HG02981 (cell line): Measurements from ENCODE around the gene FUT8.
"Not testable (repeated sequence)": the region's sequence is repeated elsewhere in the genome, so short reads cannot be mapped to it uniquely, and the experiment has no call there.

Source experiments
- ATAC-seq: cut with Tn5 transposase; IDR thresholded peaks from one replicate; pipeline ENCODE4 v1.9.1; 2021; ENCODE audit warnings: mild to moderate bottlenecking, moderate library complexity; ENCODE audit not compliant: unreplicated experiment

FUT8 gene

GRCh38 chr14:65415613-65416012 lies 3.1 kb downstream of the FUT8 start:
- no peak for ATAC-seq

- no peak for ATAC-seq
These were observed 7.2 kb downstream of the FUT8 start for GRCh38 chr14:65419593-65420252.

DNA sequence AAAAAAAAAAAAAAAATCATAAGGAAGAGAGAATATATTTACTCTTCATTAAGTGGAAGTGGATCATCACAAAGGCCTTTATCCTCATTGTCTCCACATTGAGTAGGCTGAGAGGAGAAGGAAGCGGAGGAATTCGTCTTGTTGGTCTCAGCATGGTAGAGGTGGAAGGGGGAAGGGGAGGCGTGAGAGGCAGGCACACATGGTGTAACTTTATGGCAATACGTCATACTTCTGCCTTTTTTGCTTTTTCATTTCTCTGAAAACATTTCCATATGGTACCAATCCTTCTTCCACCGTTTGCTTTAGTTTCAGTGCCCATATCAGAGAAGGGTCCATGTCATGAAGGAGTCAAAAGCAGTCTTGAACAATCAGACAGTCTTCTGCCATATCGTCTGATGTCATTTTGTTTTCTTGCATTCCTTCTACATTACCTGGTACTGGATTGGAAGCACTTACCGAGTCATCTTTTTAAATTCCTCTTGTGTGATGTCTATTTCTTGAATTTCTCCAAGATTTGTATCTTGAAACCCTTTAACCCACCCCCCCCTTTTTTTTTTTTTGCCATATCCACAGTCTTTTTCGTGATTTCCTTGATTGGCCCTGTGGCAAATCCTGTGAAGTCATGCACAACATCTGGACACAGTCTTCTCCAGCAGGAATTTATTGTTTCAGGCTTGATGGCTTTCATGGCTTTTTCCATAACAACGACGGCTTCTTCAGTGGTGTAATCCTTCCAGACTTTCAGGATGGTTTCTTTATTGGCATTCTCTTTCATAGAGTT lies 8.9 kb downstream of the FUT8 start:
- ATAC-seq = no peak

DNA sequence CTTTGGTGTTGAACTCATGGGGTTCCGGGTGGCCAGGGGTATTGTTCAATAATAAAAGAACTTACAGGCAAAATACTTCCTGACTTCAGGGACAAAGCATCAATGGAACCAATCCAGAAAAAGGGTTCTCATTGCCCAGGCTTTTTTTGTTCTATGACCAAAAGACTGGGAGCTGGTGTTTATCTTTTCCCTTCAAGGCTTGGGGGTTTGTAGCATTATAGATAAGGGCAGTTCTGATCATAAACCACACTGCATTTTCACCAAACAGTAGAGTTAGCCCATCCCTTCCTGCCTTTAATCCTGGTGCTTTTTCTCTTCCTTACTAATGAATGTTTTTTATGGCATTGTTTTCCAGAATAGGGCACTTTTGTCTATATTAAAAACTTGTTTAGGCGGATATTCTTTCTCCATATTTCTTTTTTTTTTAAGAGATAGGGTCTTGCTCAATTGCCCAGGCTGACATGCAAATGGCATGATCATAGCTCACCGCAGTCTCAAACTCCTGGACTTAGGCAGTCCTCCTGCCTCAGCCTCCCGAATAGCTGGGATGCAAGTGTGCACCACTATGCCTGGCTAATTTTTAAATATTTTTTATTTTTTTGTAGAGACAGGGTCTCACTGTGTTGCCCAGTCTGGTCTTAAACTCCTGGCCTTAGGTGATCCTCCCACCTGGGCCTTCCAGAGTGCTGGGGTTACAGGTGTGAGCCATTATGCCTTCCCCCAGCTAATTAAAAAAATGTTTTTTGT lies 9.7 kb downstream of the FUT8 start:
- no peak for ATAC-seq

DNA sequence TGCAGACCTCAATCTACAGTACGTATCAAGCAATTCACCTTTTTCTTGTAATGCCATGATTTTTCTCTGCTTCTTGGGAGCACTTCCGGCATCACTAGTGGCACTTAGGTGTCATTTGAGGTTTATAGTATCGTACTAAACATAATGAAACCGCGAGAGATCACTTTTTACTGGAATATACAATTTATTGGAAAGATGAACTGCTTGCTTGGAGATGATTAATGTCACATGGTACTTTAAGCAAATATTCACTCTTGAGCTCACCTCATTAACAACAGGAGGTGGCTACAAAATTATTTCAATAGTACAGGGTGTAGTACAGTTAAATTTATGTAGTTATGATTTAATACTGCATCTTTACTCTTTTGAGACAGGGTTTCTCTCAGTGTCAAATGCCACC lies 11.5 kb downstream of the FUT8 start:
- ATAC-seq = no peak

DNA sequence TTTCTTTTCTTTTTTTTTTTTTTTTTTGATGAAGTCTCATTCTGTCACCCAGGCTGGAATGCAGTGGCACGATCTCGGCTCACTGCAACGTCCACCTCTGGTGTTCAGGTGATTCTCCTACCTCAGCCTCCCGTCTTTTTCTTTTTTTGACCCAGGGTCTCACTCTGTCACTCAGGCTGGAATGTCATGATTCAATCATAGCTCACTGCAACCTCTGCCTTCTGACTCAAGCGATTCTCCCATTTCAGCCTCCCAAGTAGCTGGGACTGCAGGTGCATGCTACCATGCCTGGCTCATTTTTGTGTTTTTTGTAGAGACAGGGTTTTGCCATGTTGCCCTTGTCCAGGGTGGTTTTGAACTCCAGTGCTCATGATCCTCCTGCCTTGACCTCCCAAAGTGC lies 12.0 kb downstream of the FUT8 start:
- ATAC-seq = no peak

DNA sequence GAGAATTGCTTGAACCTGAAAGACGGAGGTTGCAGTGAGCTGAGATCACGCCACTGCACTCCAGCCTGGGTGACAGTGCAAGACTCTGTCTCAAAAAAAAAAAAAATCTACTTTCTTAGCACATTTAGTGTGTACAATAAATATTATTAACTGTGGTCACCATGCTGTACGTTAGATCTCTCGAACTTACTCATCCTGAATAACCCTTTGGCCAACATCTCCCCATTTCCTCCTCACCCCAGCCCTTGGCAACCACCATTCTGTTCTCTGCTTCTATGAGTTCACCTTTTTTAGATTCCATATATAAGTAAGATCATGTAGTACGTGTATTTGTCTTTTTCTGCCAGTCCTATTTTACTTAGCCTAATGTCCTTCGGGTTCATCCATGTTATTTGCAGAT lies 13.4 kb downstream of the FUT8 start:
- ATAC-seq = no peak

DNA sequence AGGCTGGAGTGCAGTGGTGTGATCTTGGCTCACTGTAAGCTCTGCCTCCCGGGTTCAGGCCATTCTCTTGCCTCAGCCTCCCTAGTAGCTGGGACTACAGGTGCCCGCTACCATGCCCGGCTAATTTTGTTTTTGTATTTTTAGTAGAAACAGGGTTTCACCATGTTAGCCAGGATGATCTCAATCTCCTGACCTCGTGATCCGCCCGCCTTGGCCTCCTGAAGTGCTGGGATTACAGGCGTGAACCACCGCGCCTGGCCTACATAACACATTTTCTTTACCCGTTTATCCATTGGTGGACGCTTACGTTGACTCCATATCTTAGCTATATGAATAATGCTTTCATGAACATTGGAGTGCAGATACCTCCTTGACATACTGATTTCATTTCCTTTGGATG lies 14.4 kb downstream of the FUT8 start:
- not testable (repeated sequence) for ATAC-seq

DNA sequence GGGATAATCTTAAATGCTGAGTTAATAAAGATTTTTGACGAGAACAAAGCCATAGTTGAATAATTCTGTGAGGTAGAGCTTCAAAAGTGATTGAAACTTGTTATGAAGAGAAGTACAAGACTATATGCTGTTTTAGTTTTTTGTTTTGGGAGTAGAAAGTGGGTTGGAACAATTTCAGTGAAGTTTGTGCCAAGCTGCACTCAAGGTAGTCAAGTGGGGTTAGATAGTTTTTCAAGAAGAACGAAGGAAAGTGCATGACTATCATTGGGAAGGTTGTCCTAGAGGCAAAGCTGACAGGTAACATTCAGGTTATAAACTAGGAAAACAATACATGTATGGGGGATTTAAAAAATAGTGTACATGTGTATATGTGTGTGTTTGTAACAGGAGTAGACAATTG lies 16.2 kb downstream of the FUT8 start:
- no peak for ATAC-seq

DNA sequence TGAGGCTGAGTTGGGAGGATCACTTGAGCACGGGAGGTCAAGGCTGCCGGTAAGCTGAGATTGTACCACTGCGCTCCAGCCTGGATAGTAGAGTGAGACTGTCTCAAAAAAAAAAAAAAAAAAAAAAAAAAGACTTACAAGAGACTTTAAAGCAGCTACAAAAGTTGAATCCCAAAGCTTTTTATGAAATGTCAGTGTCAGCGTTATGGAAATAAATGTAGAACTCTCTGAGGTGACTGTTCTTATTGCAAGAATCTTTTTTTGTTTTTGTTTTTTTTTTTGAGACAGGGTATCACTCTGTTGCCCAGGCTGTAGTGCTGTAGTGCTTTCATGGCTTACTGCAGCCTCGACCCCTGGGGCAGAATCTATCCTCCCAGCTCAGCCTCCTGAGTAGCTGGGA lies 17.2 kb downstream of the FUT8 start:
- no peak for ATAC-seq

- no peak for ATAC-seq
These were observed 18.7 kb downstream of the FUT8 start for GRCh38 chr14:65431245-65431644.

DNA sequence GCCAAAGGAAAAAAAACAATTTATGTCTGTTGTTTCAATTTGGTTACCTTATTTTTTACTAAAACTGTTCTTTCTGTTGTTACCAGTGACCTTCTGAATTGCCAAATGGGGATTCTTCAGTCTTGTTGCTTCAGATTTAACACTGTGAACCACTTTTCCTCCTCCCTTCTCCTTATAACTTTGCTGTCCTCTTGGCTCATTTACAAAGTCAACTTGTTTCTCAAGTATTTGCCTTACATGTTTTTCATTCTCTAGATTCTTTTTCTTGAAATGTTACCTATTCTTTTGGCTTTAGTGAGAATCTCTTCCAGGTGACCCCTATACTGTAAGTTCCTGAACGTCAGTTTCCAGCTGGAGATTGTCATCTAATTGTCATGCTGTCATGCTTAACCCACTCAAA lies 19.4 kb downstream of the FUT8 start:
- no peak for ATAC-seq

GRCh38 chr14:65432361-65432948 lies 19.9 kb downstream of the FUT8 start:
- no peak for ATAC-seq

GRCh38 chr14:65433157-65433556 lies 20.6 kb downstream of the FUT8 start:
- no peak for ATAC-seq

DNA sequence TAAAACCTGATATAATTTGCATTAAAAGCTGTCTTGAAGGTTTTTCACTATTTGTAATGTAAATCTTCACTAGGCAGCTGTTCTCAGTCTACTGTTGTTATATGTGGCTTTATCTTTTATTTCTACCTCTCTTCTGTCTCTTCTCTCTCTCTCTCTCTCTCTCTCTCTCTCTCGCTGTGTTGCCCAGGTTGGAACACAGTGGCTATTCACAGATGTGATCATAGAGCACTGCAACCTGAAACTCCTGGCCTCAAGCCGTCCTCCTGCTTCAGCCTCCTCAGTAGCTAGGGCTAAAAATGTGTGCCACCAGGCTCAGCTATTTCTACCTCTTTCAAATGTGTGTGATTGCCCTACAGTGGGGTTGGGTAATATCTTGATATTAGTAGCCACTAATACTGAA lies 21.1 kb downstream of the FUT8 start:
- no peak for ATAC-seq

DNA sequence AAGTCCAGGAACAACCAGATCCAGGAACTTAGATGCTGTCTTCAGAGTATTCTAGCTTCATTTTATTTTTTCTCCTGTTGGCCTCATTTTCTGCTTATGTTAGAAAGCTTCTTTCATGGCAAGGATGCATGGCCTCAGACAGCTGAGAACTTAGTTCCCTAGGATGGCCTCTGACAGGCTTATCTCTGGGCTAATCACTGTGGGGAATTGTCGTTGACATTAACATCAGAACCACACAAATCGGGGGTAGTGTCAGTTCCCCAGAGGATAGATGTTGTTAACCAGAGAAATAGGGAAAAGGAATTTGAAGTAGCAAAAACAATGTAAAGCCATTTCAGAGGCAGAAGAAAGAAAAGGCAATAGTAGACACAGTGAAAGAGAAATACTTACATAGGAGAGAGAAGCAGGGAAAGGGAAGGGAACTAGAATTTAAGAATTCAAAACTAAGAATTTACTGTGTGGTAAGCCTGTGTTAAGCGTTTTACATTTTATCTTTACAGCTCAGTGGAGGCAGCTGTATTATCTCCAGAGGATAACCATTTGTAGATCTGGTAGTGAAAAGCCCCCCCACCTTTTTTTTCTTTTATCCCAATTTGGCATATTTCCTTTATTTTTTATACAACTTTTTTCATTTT lies 21.8 kb downstream of the FUT8 start:
- no peak for ATAC-seq

- no peak for ATAC-seq
These were observed 25.9 kb downstream of the FUT8 start for GRCh38 chr14:65438266-65438933.

DNA sequence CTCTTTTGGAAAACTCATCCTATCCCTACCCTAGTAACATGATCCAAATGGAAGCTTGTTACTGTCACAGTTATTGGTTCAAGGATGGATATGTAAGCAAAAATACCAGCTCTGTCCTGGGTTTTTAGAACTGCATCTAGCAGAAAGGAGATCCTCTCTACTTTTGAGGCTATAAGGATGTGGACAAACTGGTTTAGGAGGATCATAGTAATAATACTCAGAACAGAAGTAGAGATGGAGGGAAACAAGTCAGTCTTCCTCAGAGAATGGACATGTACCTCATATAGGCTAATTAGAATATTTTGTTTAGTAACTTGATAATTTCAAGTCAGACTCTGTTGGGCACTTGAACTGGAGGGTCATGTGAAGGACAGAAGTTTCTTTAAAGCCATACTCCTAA lies 26.6 kb downstream of the FUT8 start:
- no peak for ATAC-seq

DNA sequence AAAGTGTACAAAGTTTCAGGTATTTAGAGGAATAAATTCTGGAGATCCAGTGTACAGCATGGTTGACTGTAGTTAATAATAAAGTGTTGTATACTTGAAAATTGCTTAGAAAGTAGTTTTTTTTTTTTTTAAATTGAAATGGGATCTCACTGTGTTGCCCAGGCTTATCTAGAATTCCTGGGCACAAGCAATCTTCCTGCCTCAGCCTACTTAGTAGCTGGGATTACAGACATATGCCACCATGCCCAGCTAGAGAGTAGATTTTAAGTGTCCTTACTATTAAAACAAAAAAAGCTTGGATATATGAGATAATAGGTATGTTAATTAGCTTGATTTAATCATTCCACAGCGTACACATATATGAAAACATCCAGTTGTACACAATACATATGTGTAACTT lies 27.7 kb downstream of the FUT8 start:
- no peak for ATAC-seq

DNA sequence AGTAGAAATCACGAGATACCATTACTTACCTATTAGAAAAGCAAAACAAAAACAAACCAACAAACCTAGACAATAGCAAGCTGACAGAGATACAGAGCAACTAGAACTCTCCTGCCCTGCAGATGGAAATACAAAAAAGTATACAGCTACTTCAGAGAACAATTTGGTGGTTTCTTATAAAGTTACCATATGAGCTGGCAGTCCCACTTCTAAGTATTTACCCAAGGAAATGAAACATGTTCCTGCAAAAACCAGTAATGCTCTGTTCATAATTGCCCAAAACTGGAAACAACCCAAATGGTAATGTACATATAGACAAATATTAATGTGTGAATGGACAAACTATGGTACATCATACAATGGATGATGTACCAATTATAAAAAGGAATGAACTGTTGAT lies 31.7 kb downstream of the FUT8 start:
- ATAC-seq = no peak

GRCh38 chr14:65446159-65446558 lies 33.6 kb downstream of the FUT8 start:
- no peak for ATAC-seq
